GM19395 (cell line): ENCODE measurements around the gene C11orf16.
"Not testable (repeated sequence)": the region's sequence is repeated elsewhere in the genome, so short reads cannot be mapped to it uniquely, and the experiment has no call there.

Experiments used
- ATAC-seq: cut with Tn5 transposase; IDR thresholded peaks from one replicate; pipeline ENCODE4 v1.9.1; 2021; ENCODE audit warnings: mild to moderate bottlenecking, moderate library complexity; ENCODE audit not compliant: unreplicated experiment

Gene C11orf16, protein sequence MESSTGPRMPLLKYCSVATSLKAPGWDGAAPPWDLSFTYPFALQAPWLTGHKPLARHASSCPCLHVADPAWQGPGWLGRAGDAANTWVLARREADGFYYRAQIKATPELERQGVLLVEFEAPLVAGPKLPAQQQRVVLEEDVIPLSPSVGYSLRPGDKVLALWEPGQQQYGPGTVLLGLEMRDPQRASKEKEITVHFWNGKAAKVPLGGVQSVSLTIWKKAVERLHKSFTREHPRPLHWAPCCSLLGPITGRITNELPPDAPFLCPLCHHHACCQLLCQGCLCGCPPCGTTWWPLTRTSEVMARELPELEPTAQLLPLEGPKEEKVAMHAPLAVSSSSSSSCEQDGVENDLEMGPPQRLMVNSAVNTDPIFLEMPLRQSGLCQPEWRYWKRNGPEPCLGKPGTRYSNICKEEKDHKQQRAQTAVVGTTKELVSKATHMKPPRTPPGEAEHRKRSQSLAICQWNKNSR

GRCh38 chr11:8932564-8933180, at the start of gene C11orf16:
TSS of gene C11orf16 (minus strand) at chr11:8932947. CDS start at chr11:8932308, 639 bp downstream.
- ATAC-seq = no peak

- no peak for ATAC-seq
Observed at GRCh38 chr11:8980485-8980884, 47.7 kb upstream of the C11orf16 start.

DNA sequence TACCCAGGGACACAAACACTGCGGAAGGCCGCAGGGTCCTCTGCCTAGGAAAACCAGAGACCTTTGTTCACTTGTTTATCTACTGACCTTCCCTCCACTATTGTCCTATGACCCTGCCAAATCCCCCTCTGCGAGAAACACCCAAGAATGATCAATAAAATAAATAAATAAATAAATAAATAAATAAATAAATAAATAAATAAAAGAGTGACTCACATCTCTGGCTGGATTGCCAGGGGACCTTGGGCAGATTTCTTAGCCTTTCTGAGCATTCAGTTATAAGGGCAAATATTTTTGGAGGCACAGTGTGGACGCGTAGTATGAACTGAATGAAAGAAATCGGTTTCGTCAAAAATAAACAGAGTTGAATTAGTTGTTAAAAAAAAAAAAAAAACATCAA, 46.6 kb upstream of the C11orf16 start:
- not testable (repeated sequence) for ATAC-seq

DNA sequence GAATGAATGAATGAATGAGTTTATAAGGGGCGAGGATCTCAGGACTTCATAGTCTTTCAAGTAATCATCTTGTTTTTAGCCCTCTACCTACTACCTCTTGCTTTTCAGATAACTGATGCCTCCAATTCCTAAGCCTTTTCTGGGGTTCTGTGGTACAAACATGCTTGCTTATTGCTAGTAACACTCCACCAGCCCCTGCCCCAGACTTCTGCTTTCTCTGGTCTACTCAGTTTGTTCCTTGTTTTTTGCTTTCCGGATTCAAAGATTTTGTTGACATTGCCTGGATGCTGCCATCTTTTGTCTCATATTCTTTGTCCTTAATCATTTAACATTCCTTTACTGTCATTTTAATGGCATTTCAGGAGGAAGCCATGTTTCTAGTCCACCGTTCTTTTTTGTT, 40.4 kb upstream of the C11orf16 start:
- ATAC-seq = no peak

DNA sequence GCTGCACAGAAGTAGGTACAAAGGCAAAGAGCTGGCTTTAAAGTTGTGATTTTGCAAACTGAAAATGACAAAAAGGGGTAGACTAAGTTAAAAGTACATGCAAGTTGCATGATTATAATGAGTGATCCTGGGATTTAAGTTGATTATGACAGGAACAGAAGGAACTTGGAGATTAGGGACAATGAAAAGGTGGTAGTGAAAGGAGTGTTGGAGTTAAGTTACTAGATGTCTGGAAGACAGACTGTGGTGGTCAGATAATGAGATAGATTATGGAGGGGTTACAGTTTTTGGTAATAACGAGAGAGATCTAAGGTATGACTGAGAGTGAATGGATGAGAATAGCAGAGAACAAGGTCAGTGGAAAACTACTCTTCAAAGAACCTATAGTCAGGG, 39.2 kb upstream of the C11orf16 start:
- no peak for ATAC-seq

DNA sequence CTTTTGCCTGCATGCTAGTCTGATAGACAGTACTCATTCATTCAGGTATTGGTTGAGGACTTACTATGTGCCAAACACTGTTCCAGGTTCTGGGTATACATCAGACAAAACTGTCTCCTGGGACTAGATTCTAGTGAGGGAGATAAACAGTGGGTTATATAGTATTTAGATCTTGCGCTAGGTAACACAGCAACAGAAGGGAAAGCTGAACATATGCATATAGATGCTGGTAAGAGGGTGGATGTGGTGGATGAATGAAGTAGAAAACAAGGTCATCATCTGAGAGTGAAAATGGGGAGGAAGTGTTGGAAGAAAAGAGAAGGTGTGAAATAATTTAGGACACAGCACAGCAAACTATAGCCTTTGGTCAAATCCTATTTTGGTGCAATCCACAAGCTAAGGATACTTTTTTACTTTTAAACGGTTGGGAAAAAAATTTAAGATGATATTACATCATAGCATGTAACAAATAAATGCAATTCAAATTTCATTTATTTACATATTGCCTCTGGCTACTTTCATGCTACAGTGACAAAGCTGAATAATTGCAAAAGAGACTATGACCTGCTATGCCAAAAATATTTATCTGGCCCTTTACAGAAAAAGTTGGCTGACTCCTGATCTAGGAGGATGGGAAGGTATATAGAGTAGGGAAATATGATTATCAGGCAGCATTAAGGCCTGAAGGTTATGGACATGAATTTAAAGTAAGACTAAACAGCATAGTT, 38.6 kb upstream of the C11orf16 start:
- ATAC-seq = no peak

GRCh38 chr11:8967184-8967583, 34.4 kb upstream of the C11orf16 start:
- no peak for ATAC-seq

DNA sequence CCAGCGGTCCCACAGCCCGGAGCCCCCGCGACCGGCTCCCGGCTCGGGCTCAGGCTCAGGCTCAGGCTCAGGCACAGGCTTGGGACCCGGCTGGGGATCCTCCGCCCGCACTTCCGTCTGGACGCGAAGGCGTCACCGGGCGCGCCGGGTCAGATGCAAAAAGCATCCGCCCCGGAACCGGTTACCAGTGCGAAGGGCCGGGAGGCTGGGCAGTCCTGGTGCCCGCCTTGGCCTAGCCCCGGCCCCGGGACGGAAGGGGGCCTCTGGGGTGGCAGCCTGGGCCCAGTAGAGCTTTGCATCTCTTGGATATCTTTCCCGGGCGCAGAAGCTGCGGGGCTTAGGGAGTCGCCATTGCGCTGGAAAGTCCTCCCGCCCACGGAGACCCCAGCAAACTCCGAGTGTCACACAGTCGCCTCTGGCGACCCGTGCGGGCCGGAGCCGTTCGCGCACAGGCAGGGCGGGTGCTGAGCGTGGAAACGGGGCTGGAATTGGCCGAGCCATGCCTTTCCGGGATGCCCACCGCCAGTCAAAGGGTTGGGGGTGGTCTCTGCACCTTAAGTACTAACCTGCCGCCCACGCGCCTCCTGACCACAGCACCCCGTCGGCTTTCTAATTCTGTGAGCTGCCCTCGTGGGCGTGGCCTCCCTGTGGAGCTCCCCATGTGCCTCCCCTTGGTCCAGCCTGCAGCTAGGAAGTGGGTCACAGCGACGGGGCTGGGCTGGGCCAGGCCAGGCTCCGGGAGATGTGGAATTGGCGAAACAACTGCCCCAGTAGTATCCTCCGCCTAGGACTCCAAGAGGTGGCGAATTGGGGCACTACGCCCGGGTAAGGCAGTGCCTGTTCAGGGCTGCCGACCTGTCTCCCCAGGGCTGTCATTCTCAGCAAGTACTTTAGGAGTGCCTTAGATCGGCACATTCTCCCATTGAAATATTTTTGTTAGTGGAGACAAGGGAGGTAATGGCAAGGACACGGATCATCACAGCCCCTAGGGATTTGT, 31.9 kb upstream of the C11orf16 start, which contains the start of gene TMEM9B:
TMEM9B (minus strand) TSS at position 119 of the 997 bp plus-strand sequence. CDS start 129 bp downstream, outside the sequence.
- peak; percentile 79 for ATAC-seq

DNA sequence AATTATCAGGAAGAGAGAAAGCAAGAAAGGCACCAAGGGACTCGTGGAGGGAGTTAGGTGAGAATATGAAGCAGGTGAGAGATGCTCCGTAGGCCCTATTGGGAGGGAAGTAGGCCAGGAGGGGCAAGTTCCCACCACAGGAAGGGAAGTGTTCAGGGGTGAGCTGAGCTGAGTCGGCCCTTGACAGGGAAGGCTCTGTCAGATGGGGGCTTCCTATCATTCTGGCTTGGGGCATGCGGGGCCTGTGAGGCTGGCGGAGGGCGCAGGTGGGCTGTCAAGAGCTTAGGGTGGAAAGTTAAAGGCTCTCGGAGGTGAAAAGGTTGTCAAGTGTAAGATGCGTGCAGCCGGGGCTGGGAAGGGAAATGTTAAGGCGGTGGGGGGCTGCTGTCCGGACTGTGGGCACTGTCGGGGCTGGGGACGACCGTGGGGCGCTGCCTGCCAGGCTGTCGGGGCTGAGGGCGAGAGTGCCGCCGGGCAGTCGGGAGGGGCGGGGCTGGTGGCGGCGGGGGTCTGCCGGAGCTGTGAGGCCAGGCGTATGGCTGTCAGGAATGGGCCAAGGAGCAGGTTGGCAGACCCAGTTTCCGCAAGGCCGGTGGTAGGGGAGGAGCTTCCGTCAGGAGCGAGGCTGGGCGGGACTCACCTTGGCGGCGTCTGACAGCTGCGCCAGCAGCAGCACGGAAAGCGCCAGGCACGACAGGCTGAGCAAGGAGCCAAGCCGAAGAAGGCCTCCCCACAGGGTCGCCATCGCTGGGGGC, 31.0 kb upstream of the C11orf16 start:
- ATAC-seq = peak; percentile 75

GRCh38 chr11:8962841-8963240, 30.1 kb upstream of the C11orf16 start:
- ATAC-seq = no peak

DNA sequence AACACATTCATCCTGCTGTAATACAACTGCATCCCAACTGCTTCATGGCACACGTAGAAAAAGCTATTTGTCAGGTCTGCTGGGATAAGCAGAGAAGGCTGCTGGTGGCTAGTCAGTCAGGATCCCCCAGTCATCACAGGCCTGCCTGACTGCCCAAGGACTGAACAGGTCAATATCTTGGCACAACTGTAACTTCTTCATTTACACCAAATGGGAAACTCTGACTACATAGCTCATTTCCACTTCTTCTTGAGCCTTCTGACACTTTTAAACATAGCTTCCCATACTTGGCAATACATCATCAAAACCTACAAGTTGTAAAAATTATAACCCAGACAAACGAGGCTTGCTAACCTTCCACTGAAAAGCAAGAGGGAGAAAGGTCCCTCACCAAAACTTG, 28.7 kb upstream of the C11orf16 start:
- ATAC-seq = no peak

DNA sequence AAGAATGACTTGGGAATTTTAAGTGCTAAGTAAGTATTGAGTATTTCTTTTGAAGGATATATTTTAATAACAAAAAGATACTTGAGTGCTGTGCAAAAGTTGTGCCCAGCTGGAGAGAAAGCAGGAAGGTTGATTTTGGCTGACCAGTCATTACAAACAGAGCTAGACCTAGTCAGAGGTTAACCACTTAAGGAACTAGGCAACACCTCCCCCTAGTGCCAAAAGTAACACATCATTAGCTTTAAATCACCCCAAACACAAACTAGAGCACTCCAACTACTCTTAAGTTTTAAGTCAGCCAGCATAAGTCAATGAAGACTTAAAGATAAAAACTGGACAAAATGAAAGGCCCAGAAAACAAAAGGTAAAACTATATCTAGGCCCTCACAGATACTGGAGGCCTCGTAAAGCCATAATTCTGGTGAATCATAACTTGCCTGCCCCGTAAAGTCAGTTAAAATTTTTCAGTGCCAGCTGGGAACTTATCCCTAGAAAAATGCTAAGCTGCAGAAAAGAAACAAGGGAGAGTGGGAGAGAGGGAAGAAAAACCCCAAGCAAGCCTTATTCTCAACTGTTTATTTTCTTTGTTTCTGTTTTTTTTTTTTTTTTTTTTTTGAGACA, 26.9 kb upstream of the C11orf16 start:
- ATAC-seq = peak; percentile 46

DNA sequence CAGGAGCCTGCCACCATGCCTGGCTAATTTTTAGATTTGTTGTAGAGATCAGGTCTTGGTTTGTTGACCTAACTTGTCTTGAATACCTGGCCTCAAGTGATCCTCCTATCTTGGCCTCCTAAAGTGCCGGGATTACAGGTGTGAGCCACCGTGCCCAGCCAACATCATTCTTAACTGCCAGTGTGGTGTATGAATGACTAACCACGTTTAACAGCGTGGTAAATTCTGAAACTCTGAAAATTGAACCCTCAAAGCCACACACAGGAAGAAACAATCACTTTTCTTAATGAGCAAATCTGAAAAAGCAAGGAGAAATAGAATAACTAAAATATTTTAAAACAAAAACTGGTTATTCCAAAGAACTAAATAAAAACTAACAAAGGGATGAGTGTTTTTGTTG, 24.1 kb upstream of the C11orf16 start:
- no peak for ATAC-seq

GRCh38 chr11:8948886-8949285, 16.1 kb upstream of the C11orf16 start:
- no peak for ATAC-seq

- no peak for ATAC-seq
Observed at GRCh38 chr11:8947230-8947943, 14.6 kb upstream of the C11orf16 start.

GRCh38 chr11:8942518-8943066, 9.8 kb upstream of the C11orf16 start, which contains the start of gene ASCL3:
TSS of gene ASCL3 (minus strand) at chr11:8943016. CDS start at chr11:8938161, 4,855 bp downstream.
- ATAC-seq = no peak

- ATAC-seq = no peak
Observed at GRCh38 chr11:8941341-8942103, 8.8 kb upstream of the C11orf16 start.
